Stimulated activated CD8-positive, alpha-beta memory T cell treated with anti-CD3 and anti-CD28 coated beads, Interleukin-7, amount 100 ng/mL, for 1 hour (primary cell): ENCODE measurements around the gene ATG10.
A peak's percentile ranks its signal among the peaks of the same experiment; 100 is the strongest.

Experiments
- DNase-seq, 2 donors: peaks; one replicate each; pipeline ENCODE4 v3.0.0-alpha.2; 2020; ENCODE audit warnings: low read depth in 2 of 2

Gene ATG10

GRCh38 chr5:82164977-82165713, 193.3 kb downstream of the ATG10 start:
- no peak for DNase-seq

GRCh38 chr5:82165740-82166530, 194.1 kb downstream of the ATG10 start:
- peak in 1 of 2 donors; percentile 2 for DNase-seq

- no peak for DNase-seq
Measured at GRCh38 chr5:82167372-82167935, 195.6 kb downstream of the ATG10 start.

GRCh38 chr5:82168294-82168693, 196.5 kb downstream of the ATG10 start:
- DNase-seq, result no peak

- DNase-seq, result no peak
Measured at GRCh38 chr5:82169892-82170291, 198.1 kb downstream of the ATG10 start.

GRCh38 chr5:82174128-82174918, 202.5 kb downstream of the ATG10 start:
- peak; percentile 7 to 28 for DNase-seq

- DNase-seq, result no peak
Measured at GRCh38 chr5:82174919-82175219, 203.0 kb downstream of the ATG10 start.

GRCh38 chr5:82176115-82176814, 204.4 kb downstream of the ATG10 start:
- DNase-seq, result no peak

- no peak for DNase-seq
Measured at GRCh38 chr5:82178378-82178777, 206.6 kb downstream of the ATG10 start.

GRCh38 chr5:82182662-82183061, 210.8 kb downstream of the ATG10 start:
- no peak for DNase-seq

GRCh38 chr5:82183828-82184227, 212.0 kb downstream of the ATG10 start:
- no peak for DNase-seq

GRCh38 chr5:82185851-82186250, 214.0 kb downstream of the ATG10 start:
- no peak for DNase-seq

- DNase-seq, result no peak
Measured at GRCh38 chr5:82197550-82197949, 225.7 kb downstream of the ATG10 start.

- no peak for DNase-seq
Measured at GRCh38 chr5:82204567-82204966, 232.7 kb downstream of the ATG10 start.

- no peak for DNase-seq
Measured at GRCh38 chr5:82205005-82205404, 233.2 kb downstream of the ATG10 start.

- no peak for DNase-seq
Measured at GRCh38 chr5:82208371-82208770, 236.5 kb downstream of the ATG10 start.

GRCh38 chr5:82211855-82212572, 240.2 kb downstream of the ATG10 start:
- no peak for DNase-seq

GRCh38 chr5:82217917-82218316, 246.1 kb downstream of the ATG10 start:
- no peak for DNase-seq

- no peak for DNase-seq
Measured at GRCh38 chr5:82218374-82219156, 246.7 kb downstream of the ATG10 start.

GRCh38 chr5:82221020-82221419, 249.2 kb downstream of the ATG10 start:
- no peak for DNase-seq
